K562 (cell line): ENCODE data around the gene NOP58. TPM values are rescaled to one million over a fixed set of nuclear protein-coding genes. Genes with fewer than 3 reads are reported as not detected.

Source experiments
- ATAC-seq: fragments of 200-7000 bp; cut with Tn5 transposase; 3 replicates; pipeline ENCODE4 v1.9.1; 2020; ENCODE audit warnings: moderate library complexity
- BruUV-seq: library from RNA; stranded (reverse); fragments of 400-500 nt; replicated peaks from 2 replicates; lab custom pipeline; 2021; lab: Mats Ljungman, UMichigan
- CTCF ChIA-PET: fragments of 300-600 bp; formaldehyde crosslinking; extraction: SDS; loops from one replicate; lab custom pipeline; 2021; ENCODE audit warnings: low intra/inter-chr PET ratio; lab: Yijun Ruan, JAX
- POLR2A ChIA-PET: fragments of 300-600, 350-650 bp; sonication (Branson Sonifier 250); formaldehyde crosslinking; extraction: SDS; loops from one replicate; lab custom pipeline; 2021; ENCODE audit warnings: antibody characterized with exemption, inconsistent platforms; lab: Yijun Ruan, JAX
- DNase-seq, 4 experiments: peaks; one replicate each; pipeline versions ENCODE4 v3.0.0 to v3.0.0-alpha.2; 2011 to 2018; ENCODE audit warnings: low spot score in 3 of 4, mixed read lengths in 3 of 4; ENCODE audit errors: extremely low read depth in 1 of 4
- FAIRE-seq: peaks from 2 replicates; lab custom pipeline; 2011; peaks lifted over from hg19 to GRCh38; lab: Jason Lieb, UNC
- H2AFZ ChIP-seq: 2 replicates; pipeline ENCODE4 v1.6.0; 2011; ENCODE audit warnings: low read depth, low read length, control low read depth, inconsistent platforms
- H3K27ac ChIP-seq: fragments of 200-600 bp; 3 replicates; pipeline ENCODE4 v1.8.0; 2011; ENCODE audit warnings: low read depth, mild to moderate bottlenecking, control low read depth, inconsistent platforms, low read length, moderate library complexity, mixed read lengths; ENCODE audit errors: extremely low read depth
- H3K27me3 ChIP-seq, 2 experiments: fragments of 300-600 bp in 1 of 2; 2 replicates in 1 of 2; 3 replicates in 1 of 2; pipeline versions ENCODE4 v1.6.0 to v1.8.0; 2011; ENCODE audit warnings: inconsistent platforms in 2 of 2, low read length in 2 of 2, mild to moderate bottlenecking in 1 of 2, mixed read lengths in 1 of 2, moderate library complexity in 1 of 2; ENCODE audit not compliant: control insufficient read depth in 2 of 2, insufficient read depth in 2 of 2
- H3K36me3 ChIP-seq: fragments of 300-600 bp; 3 replicates; pipeline ENCODE4 v1.8.0; 2011; ENCODE audit warnings: mild to moderate bottlenecking, low read length, inconsistent platforms; ENCODE audit not compliant: control insufficient read depth, insufficient read depth
- H3K4me1 ChIP-seq, 2 experiments: fragments of 200-600 bp in 1 of 2; replicated peaks in 1 of 2; 2 replicates in 1 of 2; 3 replicates in 1 of 2; pipeline versions ENCODE4 v1.5.1 to v1.8.0; 2011; ENCODE audit warnings: inconsistent platforms in 2 of 2, low read length in 2 of 2, mild to moderate bottlenecking in 1 of 2, mixed read lengths in 1 of 2, moderate library complexity in 1 of 2; ENCODE audit not compliant: control insufficient read depth in 2 of 2, insufficient read depth in 2 of 2
- H3K4me2 ChIP-seq: 2 replicates; pipeline ENCODE4 v1.6.1; 2011; ENCODE audit warnings: low read length, control low read depth, inconsistent platforms, mixed read lengths; ENCODE audit not compliant: insufficient read depth
- H3K4me3 ChIP-seq: fragments of 200-600 bp; sonication (generic), shearing (Covaris generic); 2 replicates; pipeline ENCODE4 v1.5.1; 2016; ENCODE audit warnings: control low read depth, inconsistent platforms
- H3K79me2 ChIP-seq: fragments of 200-600 bp; 3 replicates; pipeline ENCODE4 v1.8.0; 2011; ENCODE audit warnings: low read length, inconsistent platforms; ENCODE audit not compliant: control insufficient read depth, insufficient read depth
- H3K9ac ChIP-seq, 2 experiments: 2 replicates each; pipeline versions ENCODE4 v1.6.0 to v1.6.1; 2011; ENCODE audit warnings: low read depth in 2 of 2, low read length in 2 of 2, control low read depth in 1 of 2, inconsistent platforms in 1 of 2, mild to moderate bottlenecking in 1 of 2, mixed read lengths in 1 of 2; ENCODE audit not compliant: insufficient read depth in 1 of 2
- H3K9me1 ChIP-seq: one replicate; pipeline ENCODE4 v1.6.0; 2011; ENCODE audit warnings: inconsistent platforms, mild to moderate bottlenecking, low read length, moderate library complexity; ENCODE audit not compliant: control insufficient read depth, insufficient read depth
- H3K9me3 ChIP-seq: replicated peaks from 2 replicates; pipeline ENCODE4 v1.5.1; 2011; ENCODE audit warnings: low read depth, low read length, inconsistent platforms; ENCODE audit not compliant: control insufficient read depth, insufficient read depth
- H4K20me1 ChIP-seq: replicated peaks from 2 replicates; pipeline ENCODE4 v1.6.1; 2011; ENCODE audit warnings: low read length, inconsistent platforms, mixed read lengths; ENCODE audit not compliant: control insufficient read depth, insufficient read depth
- CREB5 ChIP-seq: fragments of 250-450 bp; sonication (Bioruptor Pico); IDR thresholded peaks from 2 replicates; pipeline ENCODE4 v1.5.0; 2020; ENCODE audit warnings: mild to moderate bottlenecking
- DMBX1 ChIP-seq: fragments of 250-450 bp; sonication (Bioruptor Pico); IDR thresholded peaks from 2 replicates; pipeline ENCODE4 v1.8.0; 2022; ENCODE audit warnings: inconsistent platforms, mild to moderate bottlenecking, moderate library complexity, borderline replicate concordance
- KDM5B ChIP-seq: fragments of 200-600 bp; sonication (generic); IDR thresholded peaks from 2 replicates; pipeline ENCODE4 v1.6.1; 2012; ENCODE audit warnings: low read depth, mild to moderate bottlenecking, moderate library complexity, low read length, control low read depth, inconsistent platforms; ENCODE audit not compliant: insufficient replicate concordance
- NFXL1 ChIP-seq: fragments of 450-650 bp; formaldehyde crosslinking; IDR thresholded peaks from 2 replicates; pipeline ENCODE4 v1.4.0; 2021; ENCODE audit warnings: mild to moderate bottlenecking
- NR2F6 ChIP-seq: fragments of 450-650 bp; formaldehyde crosslinking; IDR thresholded peaks from 2 replicates; pipeline ENCODE4 v1.4.0; 2020; ENCODE audit warnings: mild to moderate bottlenecking
- RBFOX2 ChIP-seq: fragments of 200-400 bp; formaldehyde crosslinking; IDR thresholded peaks from 2 replicates; pipeline ENCODE4 v1.6.1; 2017; ENCODE audit warnings: low read depth, mild to moderate bottlenecking, low read length, moderate library complexity
- SAFB ChIP-seq: fragments of 200-400 bp; formaldehyde crosslinking; IDR thresholded peaks from 2 replicates; pipeline ENCODE4 v1.6.1; 2017; ENCODE audit warnings: low read depth, low read length, borderline replicate concordance
- SMAD4 ChIP-seq: fragments of 250-450 bp; sonication (Bioruptor Pico); conservative IDR thresholded peaks from 2 replicates; pipeline ENCODE4 v1.8.0; 2021; ENCODE audit warnings: inconsistent platforms, mild to moderate bottlenecking, moderate library complexity
- SOX6 ChIP-seq: fragments of 450-650 bp; IDR thresholded peaks from 2 replicates; pipeline ENCODE4 v1.6.1; 2014; ENCODE audit warnings: mild to moderate bottlenecking
- U2AF1 ChIP-seq: fragments of 200-400 bp; formaldehyde crosslinking; optimal IDR thresholded peaks from 2 replicates; pipeline ENCODE3; 2017; ENCODE audit warnings: mild to moderate bottlenecking, low read depth, low read length, moderate library complexity
- USF1 ChIP-seq: sonication (generic); formaldehyde crosslinking; IDR thresholded peaks from 2 replicates; pipeline ENCODE4 v1.9.0; 2022; ENCODE audit warnings: mild to moderate bottlenecking, missing genetic modification reagents
- ZFX ChIP-seq: sonication (generic); formaldehyde crosslinking; IDR thresholded peaks from 2 replicates; pipeline ENCODE4 v1.8.0; 2022; ENCODE audit warnings: mild to moderate bottlenecking, missing genetic modification reagents, moderate library complexity
- ZNF311 ChIP-seq: fragments of 250-450 bp; sonication (Bioruptor Pico); IDR thresholded peaks from 2 replicates; pipeline ENCODE4 v1.4.0; 2020; ENCODE audit warnings: mild to moderate bottlenecking, moderate library complexity
- ZNF41 ChIP-seq: fragments of 250-450 bp; sonication (Bioruptor Pico); conservative IDR thresholded peaks from 2 replicates; pipeline ENCODE4 v1.4.0; 2020; ENCODE audit warnings: mild to moderate bottlenecking
- WGBS: fragments of 100-300 bp; shearing (Covaris generic); methylation state at CpG from one replicate; pipeline ENCODE4 v1.1.6; 2016; ENCODE audit warnings: low coverage, mixed read lengths; ENCODE audit not compliant: insufficient coverage; ENCODE audit errors: missing lambda C conversion rate; 5-methylcytosine and 5-hydroxymethylcytosine counted together
- in situ Hi-C: fragments of 300-500 bp; cut with MboI; formaldehyde crosslinking; loops from 4 replicates; pipeline ENCODE4 v1.15.0; 2018; ENCODE audit warnings: inconsistent platforms, mixed read lengths
- intact Hi-C: fragments of 100-400 bp; cut with micrococcal nuclease; formaldehyde crosslinking; loops from 2 replicates; pipeline ENCODE4 v1.14.2; 2022
- polyA plus RNA-seq, 8 experiments: library from polyadenylated mRNA; depleted of rRNA in 4 of 8; stranded (reverse) in 5 of 8; unstranded in 3 of 8; fragments of >200 nt; fragmentation: Nextera tagmentation in 2 of 8; fragmentation: Illumina TruSeq in 1 of 8; extraction: Ambion mirVana in 2 of 8; extraction: Trizol in 1 of 8; gene quantifications; 2 replicates each; pipeline versions ENCODE4 v1.2.1 to v1.2.3, GENCODE V29; 2011 to 2014; ENCODE audit warnings: inconsistent platforms in 1 of 8, missing spikeins in 1 of 8
- total RNA-seq, 7 experiments: library from RNA; depleted of rRNA in 6 of 7; stranded (reverse); fragments of >200 nt in 6 of 7; fragmentation: Illumina TruSeq in 2 of 7; extraction: Trizol in 2 of 7; gene quantifications; 2 replicates each; pipeline versions ENCODE4 v1.2.1 to v1.2.3, GENCODE V29; 2011 to 2021; ENCODE audit warnings: low replicate concordance in 1 of 7
- TF ChIP-seq, protein P1 (sequence below): sonication (generic); formaldehyde crosslinking; IDR thresholded peaks from 2 replicates; pipeline ENCODE4 v1.4.0; 2020; ENCODE audit warnings: mild to moderate bottlenecking, missing genetic modification reagents

Gene NOP58
- total and polyA plus RNA-seq, 9 of the 15 experiments (the other 6 are each of a cell fraction or from before 2014, with no cell fraction given), result 132 to 332 (median 208) TPM

GRCh38 chr2:202251494-202251893, 14.1 kb upstream of the NOP58 start:
- no peak for FAIRE-seq
- Histone ChIP-seq H3K9me3 (no peaks in the 10 kb centered on the region; the same call in 1 of the 2 replicates), H2AFZ (no peak overlapping the region), H3K9ac (no peak overlapping the region), H4K20me1 (no peaks in the 10 kb centered on the region), H3K9me1 (no peaks in the 10 kb centered on the region), H3K27me3 (no peaks in the 10 kb centered on the region), H3K27ac (no peak overlapping the region), H3K79me2 (no peaks in the 10 kb centered on the region), H3K4me3 (no peak overlapping the region), H3K36me3 (no peaks in the 10 kb centered on the region), H3K4me2 (no peak overlapping the region), H3K4me1 (no peaks in the 10 kb centered on the region)
- no peak for DNase-seq
- in situ Hi-C loops, result no loop called here
- no peak for ATAC-seq
- WGBS, result 19% methylated on average over 3 of the region's 5 CpGs
- CTCF ChIA-PET, result no interaction called here
- intact Hi-C loops, result no loop called here
- POLR2A ChIA-PET, result no interaction called here
- BruUV-seq, result no TSS peak
- TF ChIP-seq SAFB (no peak), KDM5B (no peak), ZNF41 (CRISPR knock-in tag) (no peak), NR2F6 (CRISPR knock-in tag) (no peak), RBFOX2 (no peak), ZFX (CRISPR knock-in tag) (no peak), DMBX1 (CRISPR knock-in tag) (no peak), USF1 (CRISPR knock-in tag) (no peak), SMAD4 (CRISPR knock-in tag) (no peak), NFXL1 (CRISPR knock-in tag) (no peak), U2AF1 (no peak), SOX6 (no peak), ZNF311 (CRISPR knock-in tag) (no peak), CREB5 (CRISPR knock-in tag) (no peak)
- TF ChIP-seq, protein P1, sequence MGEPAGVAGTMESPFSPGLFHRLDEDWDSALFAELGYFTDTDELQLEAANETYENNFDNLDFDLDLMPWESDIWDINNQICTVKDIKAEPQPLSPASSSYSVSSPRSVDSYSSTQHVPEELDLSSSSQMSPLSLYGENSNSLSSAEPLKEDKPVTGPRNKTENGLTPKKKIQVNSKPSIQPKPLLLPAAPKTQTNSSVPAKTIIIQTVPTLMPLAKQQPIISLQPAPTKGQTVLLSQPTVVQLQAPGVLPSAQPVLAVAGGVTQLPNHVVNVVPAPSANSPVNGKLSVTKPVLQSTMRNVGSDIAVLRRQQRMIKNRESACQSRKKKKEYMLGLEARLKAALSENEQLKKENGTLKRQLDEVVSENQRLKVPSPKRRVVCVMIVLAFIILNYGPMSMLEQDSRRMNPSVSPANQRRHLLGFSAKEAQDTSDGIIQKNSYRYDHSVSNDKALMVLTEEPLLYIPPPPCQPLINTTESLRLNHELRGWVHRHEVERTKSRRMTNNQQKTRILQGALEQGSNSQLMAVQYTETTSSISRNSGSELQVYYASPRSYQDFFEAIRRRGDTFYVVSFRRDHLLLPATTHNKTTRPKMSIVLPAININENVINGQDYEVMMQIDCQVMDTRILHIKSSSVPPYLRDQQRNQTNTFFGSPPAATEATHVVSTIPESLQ, result no peak
